Hepatocyte (in vitro differentiated cells): Measurements from ENCODE around the gene PARP1. TPM values are rescaled to one million over a fixed set of nuclear protein-coding genes. Genes with fewer than 3 reads are reported as not detected.
A peak's percentile ranks its signal among the peaks of the same experiment; 100 is the strongest.

Source experiments
- DNase-seq: peaks from one replicate; pipeline ENCODE4 v3.0.0-alpha.2; 2016; ENCODE audit warnings: low spot score
- H2AFZ ChIP-seq: fragments of 200-600 bp; sonication (generic); 2 replicates; pipeline ENCODE4 v1.6.0; 2016; ENCODE audit warnings: antibody characterized with exemption, mild to moderate bottlenecking
- H3K27ac ChIP-seq: fragments of 200-600 bp; sonication (generic); 2 replicates; pipeline ENCODE4 v1.5.1; 2016; ENCODE audit warnings: mild to moderate bottlenecking
- H3K27me3 ChIP-seq: fragments of 200-600 bp; sonication (generic); 2 replicates; pipeline ENCODE4 v1.6.1; 2016
- H3K36me3 ChIP-seq: fragments of 200-600 bp; sonication (generic); replicated peaks from 2 replicates; pipeline ENCODE4 v1.5.1; 2016; ENCODE audit warnings: low read depth; ENCODE audit not compliant: insufficient read depth
- H3K4me1 ChIP-seq: fragments of 200-600 bp; sonication (generic); 2 replicates; pipeline ENCODE4 v1.5.1; 2016; ENCODE audit warnings: mild to moderate bottlenecking, moderate library complexity; ENCODE audit not compliant: insufficient read depth
- H3K4me2 ChIP-seq: fragments of 200-600 bp; sonication (generic); 2 replicates; pipeline ENCODE4 v1.6.0; 2016
- H3K4me3 ChIP-seq: fragments of 200-600 bp; sonication (generic); 2 replicates; pipeline ENCODE4 v1.5.1; 2016; ENCODE audit warnings: mild to moderate bottlenecking
- H3K79me2 ChIP-seq: fragments of 200-600 bp; sonication (generic); 2 replicates; pipeline ENCODE4 v1.6.0; 2017; ENCODE audit warnings: mild to moderate bottlenecking
- H3K9me2 ChIP-seq: fragments of 200-600 bp; sonication (generic); replicated peaks from 2 replicates; pipeline ENCODE4 v1.6.0; 2017; ENCODE audit warnings: mild to moderate bottlenecking; ENCODE audit not compliant: insufficient read depth
- H3K9me3 ChIP-seq: fragments of 200-600 bp; sonication (generic); 2 replicates; pipeline ENCODE4 v1.5.1; 2016; ENCODE audit warnings: low read depth, mild to moderate bottlenecking
- H4K20me1 ChIP-seq: fragments of 200-600 bp; sonication (generic); 2 replicates; pipeline ENCODE4 v1.6.0; 2016; ENCODE audit warnings: mild to moderate bottlenecking; ENCODE audit not compliant: insufficient read depth, poor library complexity, severe bottlenecking
- CTCF ChIP-seq: fragments of 200-600 bp; sonication (generic); IDR thresholded peaks from 2 replicates; pipeline ENCODE4 v1.5.1; 2016; ENCODE audit warnings: antibody characterized with exemption, mild to moderate bottlenecking; ENCODE audit not compliant: poor library complexity
- EZH2 ChIP-seq: fragments of 200-600 bp; sonication (generic); IDR thresholded peaks from 2 replicates; pipeline ENCODE4 v1.6.1; 2016; ENCODE audit warnings: antibody characterized with exemption, mild to moderate bottlenecking, borderline replicate concordance
- EZH2phosphoT487 ChIP-seq: fragments of 200-600 bp; sonication (generic); IDR thresholded peaks from one replicate; pipeline ENCODE4 v1.6.1; 2018; ENCODE audit warnings: antibody characterized with exemption, mild to moderate bottlenecking, low read depth, moderate library complexity; ENCODE audit not compliant: unreplicated experiment, severe bottlenecking
- WGBS: methylation state at CpG from one replicate; pipeline ENCODE4 v1.1.6; 2016; ENCODE audit warnings: low lambda C conversion rate; ENCODE audit errors: missing lambda C conversion rate; 5-methylcytosine and 5-hydroxymethylcytosine counted together
- polyA plus RNA-seq: library from polyadenylated mRNA; unstranded; fragments of >200 nt; fragmentation: Nextera tagmentation; extraction: Ambion mirVana; gene quantifications from 2 replicates; pipeline ENCODE4 v1.2.1, GENCODE V29; 2016
- total RNA-seq: library from RNA; depleted of rRNA; stranded (reverse); fragments of >200 nt; gene quantifications from 2 replicates; pipeline ENCODE4 v1.2.3, GENCODE V29; 2014

Gene PARP1
- total and polyA plus RNA-seq, 2 experiments from 2014 or later, result 59.7 to 93.0 TPM

GRCh38 chr1:226405411-226405988 lies 2.4 kb downstream of the PARP1 start:
- Histone ChIP-seq H3K79me2 (peaks cover 64% of the 10 kb centered on the region), H3K4me2 (peak overlapping the region; percentile 93), H4K20me1 (peaks cover 25% of the 10 kb centered on the region), H3K9me2 (no peaks in the 10 kb centered on the region), H3K27ac (no peak overlapping the region), H3K4me1 (peaks cover 25% of the 10 kb centered on the region), H3K36me3 (no peaks in the 10 kb centered on the region), H2AFZ (no peak overlapping the region), H3K4me3 (no peak overlapping the region), H3K27me3 (no peaks in the 10 kb centered on the region), H3K9me3 (no peaks in the 10 kb centered on the region)
- no peak for DNase-seq
- TF ChIP-seq EZH2phosphoT487, result no peak
- no peak for TF ChIP-seq CTCF
- TF ChIP-seq EZH2, result no peak
- 58% methylated on average over 16 of the region's 16 CpGs for WGBS

- H3K9me3 ChIP-seq, result no peaks in the 10 kb centered on the region
Observed at GRCh38 chr1:226404904-226405222, 3.0 kb downstream of the PARP1 start.

DNA sequence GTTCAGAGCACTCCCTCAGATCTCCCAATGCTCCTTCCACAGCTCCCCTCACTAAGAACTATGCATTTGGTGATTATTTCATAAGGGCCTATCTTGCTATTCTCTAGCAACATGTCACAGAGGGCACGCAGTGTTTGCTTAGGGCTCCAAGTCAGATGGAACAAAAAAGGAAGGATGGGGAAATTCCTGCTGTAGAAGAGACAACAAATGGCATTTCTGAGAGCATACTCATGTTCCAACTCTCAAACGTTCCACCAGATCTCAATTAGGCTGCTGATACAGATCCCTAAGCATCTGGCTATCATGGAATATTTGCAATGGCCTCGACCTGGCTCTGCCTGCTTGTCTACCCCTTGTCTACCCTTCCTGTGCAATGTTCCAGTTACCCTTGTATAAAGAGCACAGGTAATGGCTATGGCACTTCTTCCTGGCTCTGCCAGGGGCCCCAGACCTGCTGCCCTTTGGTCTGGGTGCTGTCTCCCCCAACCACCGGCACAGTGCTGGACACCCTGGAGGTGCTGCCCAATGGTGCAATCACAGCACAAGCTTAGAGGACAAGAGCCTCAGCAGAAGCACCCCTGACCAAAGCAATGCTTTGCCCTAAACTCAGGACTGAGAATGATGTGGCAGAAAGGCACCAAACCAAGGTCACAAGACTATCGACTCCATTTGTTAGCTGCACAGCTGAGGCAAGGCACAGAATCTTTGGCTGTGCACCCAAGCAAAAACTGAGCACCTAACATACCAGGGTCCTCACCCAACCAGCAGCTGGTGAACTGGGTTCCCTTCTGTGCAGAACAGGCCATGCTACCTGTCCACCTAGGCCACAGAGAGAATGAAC lies 3.6 kb downstream of the PARP1 start:
- Histone ChIP-seq H4K20me1 (peaks cover 25% of the 10 kb centered on the region), H3K27me3 (no peaks in the 10 kb centered on the region), H3K79me2 (peaks cover 74% of the 10 kb centered on the region), H2AFZ (no peak overlapping the region), H3K9me2 (no peaks in the 10 kb centered on the region), H3K4me1 (peaks cover 25% of the 10 kb centered on the region), H3K27ac (no peak overlapping the region), H3K36me3 (no peaks in the 10 kb centered on the region), H3K4me3 (no peak overlapping the region), H3K4me2 (peak overlapping the region; percentile 93), H3K9me3 (no peaks in the 10 kb centered on the region)
- DNase-seq, result no peak
- no peak for TF ChIP-seq CTCF
- no peak for TF ChIP-seq EZH2phosphoT487
- TF ChIP-seq EZH2, result no peak
- WGBS, result 68% methylated on average over 5 of the region's 5 CpGs

More at GRCh38 chr1:226404904-226405222, 3.0 kb downstream of the PARP1 start:
- Histone ChIP-seq H2AFZ (no peak overlapping the region), H3K27ac (no peak overlapping the region), H3K79me2 (peaks cover 69% of the 10 kb centered on the region), H3K36me3 (no peaks in the 10 kb centered on the region), H3K4me3 (no peak overlapping the region), H3K4me2 (peak overlapping the region; percentile 93), H3K9me2 (no peaks in the 10 kb centered on the region), H4K20me1 (peaks cover 25% of the 10 kb centered on the region), H3K4me1 (peaks cover 25% of the 10 kb centered on the region), H3K27me3 (no peaks in the 10 kb centered on the region)
- DNase-seq, result no peak
- TF ChIP-seq EZH2phosphoT487, result no peak
- no peak for TF ChIP-seq EZH2
- TF ChIP-seq CTCF, result no peak
- 54% methylated on average over 2 of the region's 2 CpGs for WGBS
